GM23248 (cell line): ENCODE results near the gene RARG.

Experiments used
- EZH2 ChIP-seq: fragments of 200-600 bp; sonication (generic); IDR thresholded peaks from 2 replicates; pipeline ENCODE4 v1.6.1; 2018; ENCODE audit warnings: antibody characterized with exemption, mild to moderate bottlenecking; ENCODE audit not compliant: insufficient read depth, poor library complexity, severe bottlenecking
- EZH2phosphoT487 ChIP-seq: fragments of 200-600 bp; sonication (generic); IDR thresholded peaks from 2 replicates; pipeline ENCODE4 v1.6.1; 2018; ENCODE audit warnings: antibody characterized with exemption, moderate library complexity, mild to moderate bottlenecking, low read depth; ENCODE audit not compliant: insufficient read depth

GRCh38 chr12:53173085-53173715 lies 58.8 kb downstream of the RARG start:
- no peak for TF ChIP-seq EZH2
- TF ChIP-seq EZH2phosphoT487, result no peak
